ENCODE measurements around the gene HIRIP3. TPM values are rescaled to one million over a fixed set of nuclear protein-coding genes. Genes with fewer than 3 reads are reported as not detected.

Gene HIRIP3
- total and polyA plus RNA-seq, 2 of the 13 experiments (the other 11 are each of a cell fraction or from before 2014, with no cell fraction given) = 12.6 to 17.2 TPM

DNA sequence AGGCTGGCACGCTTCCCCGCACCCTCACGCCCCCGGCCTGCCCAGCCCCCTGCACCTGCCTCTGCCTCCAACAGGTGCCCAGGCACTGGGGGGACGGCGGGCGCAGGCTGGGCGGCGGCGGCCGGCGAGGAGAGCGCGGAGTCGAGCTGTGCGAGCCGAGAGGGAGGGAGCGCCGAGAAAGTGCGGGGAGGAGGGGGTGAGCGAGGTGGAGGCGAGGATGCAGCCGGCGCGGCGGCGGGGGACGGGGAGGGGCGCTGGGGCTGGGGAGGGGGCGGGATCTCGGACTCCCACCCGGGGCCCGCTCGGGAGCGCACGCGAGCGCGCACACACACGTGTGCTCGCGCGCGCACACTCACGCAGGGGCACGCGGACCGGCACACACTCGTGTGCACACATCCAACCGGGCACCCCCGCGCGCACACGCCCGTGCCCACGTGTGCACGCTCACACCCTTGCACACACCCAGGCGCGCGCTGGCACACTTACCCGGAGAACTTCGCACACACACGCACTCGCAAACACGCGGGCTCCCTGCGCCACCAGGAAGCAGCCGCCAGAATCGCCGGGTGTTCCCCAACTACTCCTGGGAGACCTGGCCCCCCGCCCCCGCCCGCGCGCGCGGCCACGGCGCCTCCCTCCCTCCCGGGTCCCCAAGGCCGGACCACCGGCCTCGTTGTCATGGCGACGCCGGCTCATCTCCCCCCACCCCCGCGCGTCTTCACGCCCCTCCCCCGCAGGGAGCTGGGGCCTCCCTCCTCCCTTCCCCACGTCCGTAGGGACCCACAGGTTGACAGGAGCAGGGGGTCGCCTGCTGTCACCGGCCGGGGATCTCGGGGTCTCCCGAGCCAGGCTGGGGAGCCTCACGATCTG, 15.7 kb upstream of the HIRIP3 start, which contains the start of gene DOC2A (continued):
- TF ChIP-seq ZNF687 (CRISPR knock-in tag; IDR thresholded peaks at IDR 0.05) (peak; percentile 32; the same call in 1 of the 2 replicates), ZNF333 (CRISPR knock-in tag; IDR thresholded peaks at IDR 0.05; ENCODE audit: borderline replicate concordance) (0 out of 2 replicates have a peak, but pooled peaks have one; percentile 64), THAP7 (CRISPR knock-in tag; IDR thresholded peaks at IDR 0.05) (no peak), HMGXB4 (CRISPR knock-in tag; IDR thresholded peaks at IDR 0.05; ENCODE audit: borderline replicate concordance in 1 of 2, low read depth in 1 of 2) (no peak), HNRNPK (IDR thresholded peaks at IDR 0.05; ENCODE audit: low read depth, low read length, poor library complexity, severe bottlenecking) (peak; percentile 66), ZNF883 (CRISPR knock-in tag; IDR thresholded peaks at IDR 0.05; ENCODE audit: not compliant biosample characterization) (peak; percentile 26), NONO (IDR thresholded peaks at IDR 0.05) (no peak), NONO (CRISPR knock-in tag; conservative IDR thresholded peaks at IDR 0.05) (no peak; the same call in 1 of the 2 replicates), TAF15 (IDR thresholded peaks at IDR 0.05; ENCODE audit: low read depth, low read length, poor library complexity, severe bottlenecking) (no peak), BHLHE40 (IDR thresholded peaks at IDR 0.05; ENCODE audit: low read length) (0 out of 2 replicates have a peak, but pooled peaks have one; percentile 11)
- TF ChIP-seq, protein P1, sequence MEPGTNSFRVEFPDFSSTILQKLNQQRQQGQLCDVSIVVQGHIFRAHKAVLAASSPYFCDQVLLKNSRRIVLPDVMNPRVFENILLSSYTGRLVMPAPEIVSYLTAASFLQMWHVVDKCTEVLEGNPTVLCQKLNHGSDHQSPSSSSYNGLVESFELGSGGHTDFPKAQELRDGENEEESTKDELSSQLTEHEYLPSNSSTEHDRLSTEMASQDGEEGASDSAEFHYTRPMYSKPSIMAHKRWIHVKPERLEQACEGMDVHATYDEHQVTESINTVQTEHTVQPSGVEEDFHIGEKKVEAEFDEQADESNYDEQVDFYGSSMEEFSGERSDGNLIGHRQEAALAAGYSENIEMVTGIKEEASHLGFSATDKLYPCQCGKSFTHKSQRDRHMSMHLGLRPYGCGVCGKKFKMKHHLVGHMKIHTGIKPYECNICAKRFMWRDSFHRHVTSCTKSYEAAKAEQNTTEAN (CRISPR knock-in tag; conservative IDR thresholded peaks at IDR 0.05) = 0 out of 2 replicates have a peak, but pooled peaks have one; percentile 32
- TF ChIP-seq, protein P2, sequence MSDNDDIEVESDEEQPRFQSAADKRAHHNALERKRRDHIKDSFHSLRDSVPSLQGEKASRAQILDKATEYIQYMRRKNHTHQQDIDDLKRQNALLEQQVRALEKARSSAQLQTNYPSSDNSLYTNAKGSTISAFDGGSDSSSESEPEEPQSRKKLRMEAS (IDR thresholded peaks at IDR 0.05) = 0 out of 2 replicates have a peak, but pooled peaks have one; percentile 27

Data from HepG2 (cell line).